GM21786 (cell line): Measurements from ENCODE around the gene ATG3.
A peak's percentile ranks its signal among the peaks of the same experiment; 100 is the strongest.

Experiments
- ATAC-seq: cut with Tn5 transposase; IDR thresholded peaks from one replicate; pipeline ENCODE4 v1.9.1; 2021; ENCODE audit not compliant: unreplicated experiment

The ATG3 gene

GRCh38 chr3:112561734-112562529 is at the start of gene ATG3, which contains the start of gene SLC35A5:
Gene ATG3, minus strand, starts transcription at chr3:112561962. Its CDS starts 434 bp downstream, at chr3:112561528.
Gene SLC35A5, plus strand, starts transcription at chr3:112562045. Its CDS starts 1,359 bp downstream, at chr3:112563404.
- peak; percentile 81 for ATAC-seq

- no peak for ATAC-seq
These were observed 48.4 kb upstream of the ATG3 start for GRCh38 chr3:112610121-112610520.

GRCh38 chr3:112607863-112608262 is 46.1 kb upstream of the ATG3 start:
- no peak for ATAC-seq

- no peak for ATAC-seq
These were observed 44.3 kb upstream of the ATG3 start for GRCh38 chr3:112606098-112606497.

GRCh38 chr3:112605285-112605684 is 43.5 kb upstream of the ATG3 start:
- no peak for ATAC-seq

- ATAC-seq, result no peak
These were observed 42.8 kb upstream of the ATG3 start for GRCh38 chr3:112604536-112604935.

GRCh38 chr3:112602217-112602838 is 40.6 kb upstream of the ATG3 start:
- peak; percentile 81 for ATAC-seq

GRCh38 chr3:112598731-112599130 is 37.0 kb upstream of the ATG3 start:
- ATAC-seq, result no peak

GRCh38 chr3:112597945-112598344 is 36.2 kb upstream of the ATG3 start:
- ATAC-seq, result no peak

- ATAC-seq, result no peak
These were observed 33.1 kb upstream of the ATG3 start for GRCh38 chr3:112594856-112595255.

GRCh38 chr3:112593258-112593657 is 31.5 kb upstream of the ATG3 start:
- no peak for ATAC-seq

GRCh38 chr3:112587336-112587735 is 25.6 kb upstream of the ATG3 start:
- no peak for ATAC-seq

- no peak for ATAC-seq
These were observed 24.0 kb upstream of the ATG3 start for GRCh38 chr3:112585782-112586181.

- no peak for ATAC-seq
These were observed 21.3 kb upstream of the ATG3 start for GRCh38 chr3:112583105-112583504.

GRCh38 chr3:112582244-112582874 is 20.6 kb upstream of the ATG3 start:
- ATAC-seq, result no peak

- ATAC-seq, result no peak
These were observed 17.9 kb upstream of the ATG3 start for GRCh38 chr3:112579697-112580096.

GRCh38 chr3:112579232-112579631 is 17.5 kb upstream of the ATG3 start:
- ATAC-seq, result no peak

- no peak for ATAC-seq
These were observed 10.9 kb upstream of the ATG3 start for GRCh38 chr3:112572701-112573100.

GRCh38 chr3:112569265-112569664 is 7.5 kb upstream of the ATG3 start:
- no peak for ATAC-seq

- no peak for ATAC-seq
These were observed 6.9 kb upstream of the ATG3 start for GRCh38 chr3:112568642-112569041.

- ATAC-seq, result no peak
These were observed 3.2 kb upstream of the ATG3 start for GRCh38 chr3:112564940-112565305.
